Large intestine (tissue), 3 donors: ENCODE measurements around the gene MAPKAPK2. TPM values are rescaled to one million over a fixed set of nuclear protein-coding genes. Genes with fewer than 3 reads are reported as not detected.

ENCODE experiments used
- DNase-seq, 2 donors: peaks; one replicate each; pipeline versions ENCODE4 v3.0.0 to v3.0.0-alpha.2; 2013
- H3K27ac ChIP-seq: one replicate; pipeline ENCODE4 v1.5.1; 2013; ENCODE audit warnings: low read length
- H3K27me3 ChIP-seq: 2 replicates; pipeline ENCODE4 v1.6.1; 2013; ENCODE audit warnings: low read length; ENCODE audit not compliant: control insufficient read depth, insufficient read depth
- H3K36me3 ChIP-seq: 2 replicates; pipeline ENCODE4 v1.6.1; 2013; ENCODE audit warnings: low read length; ENCODE audit not compliant: control insufficient read depth, insufficient read depth
- H3K4me1 ChIP-seq: one replicate; pipeline ENCODE4 v1.6.1; 2013; ENCODE audit warnings: low read length; ENCODE audit not compliant: control insufficient read depth, insufficient read depth
- H3K4me3 ChIP-seq: one replicate; pipeline ENCODE4 v1.5.1; 2013; ENCODE audit warnings: low read length
- H3K9me3 ChIP-seq: one replicate; pipeline ENCODE4 v1.6.1; 2013; ENCODE audit warnings: mild to moderate bottlenecking, low read depth, low read length, moderate library complexity; ENCODE audit not compliant: control insufficient read depth
- WGBS: methylation state at CpG from one replicate; pipeline ENCODE4 v1.1.5; 2013; ENCODE audit warnings: low lambda C conversion rate; ENCODE audit not compliant: insufficient coverage; 5-methylcytosine and 5-hydroxymethylcytosine counted together
- polyA plus RNA-seq: library from polyadenylated mRNA; unstranded; fragments of 120-200 nt; gene quantifications from one replicate; pipeline ENCODE4 v1.2.1, GENCODE V29; 2013

Gene MAPKAPK2
- polyA plus RNA-seq, 1 donor: 79.6 TPM

- no peak overlapping the region for H3K4me3 ChIP-seq
- H3K36me3 ChIP-seq: peaks cover 8% of the 10 kb centered on the region
- no CpG with 5 or more reads among the region's 2 CpGs for WGBS
- H3K4me1 ChIP-seq: peaks cover 39% of the 10 kb centered on the region
- DNase-seq: no peak
- H3K27me3 ChIP-seq: no peaks in the 10 kb centered on the region
- no peaks in the 10 kb centered on the region for H3K9me3 ChIP-seq
- no peak overlapping the region for H3K27ac ChIP-seq
These were observed 5.8 kb downstream of the MAPKAPK2 start for GRCh38 chr1:206690516-206690915.

DNA sequence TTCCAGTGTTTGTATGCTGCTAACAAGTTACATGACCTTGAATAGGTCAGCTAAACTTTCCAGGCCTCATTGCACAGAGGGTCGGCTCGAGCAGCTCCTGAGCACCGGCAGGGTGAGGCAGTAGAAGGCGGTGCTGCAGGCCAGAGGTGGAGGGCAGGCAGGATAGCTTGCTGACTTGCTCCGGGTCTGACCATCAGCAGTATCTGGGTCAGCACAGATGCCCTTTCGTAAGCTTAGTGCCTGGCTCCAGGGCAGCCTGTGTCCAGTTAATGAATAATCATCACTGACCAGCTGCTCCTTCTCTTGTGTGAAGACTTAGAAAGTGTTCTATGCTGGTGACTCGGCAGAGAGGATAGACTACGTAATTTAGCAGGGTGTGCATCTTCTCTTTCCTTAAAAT lies 6.9 kb downstream of the MAPKAPK2 start:
- Histone ChIP-seq H3K4me3 (no peak overlapping the region), H3K27ac (no peak overlapping the region), H3K36me3 (peaks cover 12% of the 10 kb centered on the region), H3K9me3 (no peaks in the 10 kb centered on the region), H3K27me3 (no peaks in the 10 kb centered on the region), H3K4me1 (peaks cover 39% of the 10 kb centered on the region)
- no peak for DNase-seq
- WGBS: no CpG with 5 or more reads among the region's 8 CpGs

- peaks cover 23% of the 10 kb centered on the region for H3K36me3 ChIP-seq
- DNase-seq: no peak
- peaks cover 27% of the 10 kb centered on the region for H3K4me1 ChIP-seq
- H3K27me3 ChIP-seq: no peaks in the 10 kb centered on the region
- no peak overlapping the region for H3K4me3 ChIP-seq
- WGBS: 20% methylated on average over 1 of the region's 10 CpGs
- H3K9me3 ChIP-seq: no peaks in the 10 kb centered on the region
- H3K27ac ChIP-seq: no peak overlapping the region
These were observed 8.3 kb downstream of the MAPKAPK2 start for GRCh38 chr1:206693029-206693428.

GRCh38 chr1:206693592-206693991 lies 8.9 kb downstream of the MAPKAPK2 start:
- WGBS: no CpG with 5 or more reads among the region's 7 CpGs
- no peaks in the 10 kb centered on the region for H3K27me3 ChIP-seq
- H3K4me1 ChIP-seq: peaks cover 24% of the 10 kb centered on the region
- no peak overlapping the region for H3K27ac ChIP-seq
- peaks cover 26% of the 10 kb centered on the region for H3K36me3 ChIP-seq
- no peak for DNase-seq
- no peak overlapping the region for H3K4me3 ChIP-seq
- no peaks in the 10 kb centered on the region for H3K9me3 ChIP-seq

DNA sequence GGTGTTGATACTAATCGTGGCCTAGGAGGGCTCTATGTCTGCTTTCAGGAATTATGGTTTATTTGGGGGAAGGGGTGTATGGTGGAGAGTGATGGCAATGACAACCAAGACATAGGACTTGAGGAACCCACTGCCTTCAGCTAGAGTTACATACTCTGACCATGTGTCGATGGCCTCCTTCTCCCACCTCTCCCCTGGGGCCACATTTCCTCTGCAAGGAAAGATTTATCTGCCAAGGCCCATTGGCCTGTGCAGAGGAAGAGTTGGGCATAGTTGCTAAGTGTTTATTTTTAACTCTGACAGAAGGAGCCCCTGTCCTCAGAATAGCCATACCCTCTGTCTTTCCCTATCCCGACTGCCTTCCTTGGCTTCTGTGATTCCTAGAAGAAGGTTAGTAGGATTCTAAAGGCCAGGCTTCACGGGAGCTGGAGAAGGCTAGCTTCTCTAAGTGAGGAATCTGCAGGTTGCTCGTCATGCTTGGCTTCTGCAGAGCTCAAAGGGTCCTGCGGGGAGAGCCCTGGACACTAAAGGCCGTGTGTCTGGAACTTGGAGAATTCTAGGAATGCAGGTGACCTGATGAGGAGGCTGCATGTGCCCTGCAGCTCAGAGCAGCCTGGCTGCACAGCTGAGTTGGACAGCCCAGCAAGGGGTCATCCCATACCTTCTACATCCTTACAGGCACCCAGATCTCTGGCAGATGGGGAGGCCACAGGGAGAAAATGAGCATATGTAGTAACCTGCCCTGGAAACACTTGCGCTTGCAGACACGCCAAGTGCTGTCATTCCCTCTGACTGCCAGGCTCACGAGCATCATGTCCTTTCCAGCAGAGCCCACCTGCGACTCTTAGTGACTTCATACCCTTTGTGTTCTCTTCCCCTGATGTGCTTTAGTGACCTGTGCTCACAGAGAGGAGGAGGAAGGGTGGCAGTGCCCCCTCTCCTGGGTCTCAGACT lies 9.7 kb downstream of the MAPKAPK2 start:
- Histone ChIP-seq H3K27me3 (no peaks in the 10 kb centered on the region), H3K4me3 (no peak overlapping the region), H3K4me1 (peaks cover 20% of the 10 kb centered on the region), H3K27ac (no peak overlapping the region), H3K9me3 (no peaks in the 10 kb centered on the region), H3K36me3 (peaks cover 25% of the 10 kb centered on the region)
- WGBS: 90% methylated on average over 2 of the region's 11 CpGs
- no peak for DNase-seq

GRCh38 chr1:206695733-206696132 lies 11.0 kb downstream of the MAPKAPK2 start:
- Histone ChIP-seq H3K9me3 (no peaks in the 10 kb centered on the region), H3K4me3 (no peak overlapping the region), H3K36me3 (peaks cover 25% of the 10 kb centered on the region), H3K4me1 (peaks cover 21% of the 10 kb centered on the region), H3K27ac (no peak overlapping the region), H3K27me3 (no peaks in the 10 kb centered on the region)
- DNase-seq: no peak
- no CpG with 5 or more reads among the region's 9 CpGs for WGBS

DNA sequence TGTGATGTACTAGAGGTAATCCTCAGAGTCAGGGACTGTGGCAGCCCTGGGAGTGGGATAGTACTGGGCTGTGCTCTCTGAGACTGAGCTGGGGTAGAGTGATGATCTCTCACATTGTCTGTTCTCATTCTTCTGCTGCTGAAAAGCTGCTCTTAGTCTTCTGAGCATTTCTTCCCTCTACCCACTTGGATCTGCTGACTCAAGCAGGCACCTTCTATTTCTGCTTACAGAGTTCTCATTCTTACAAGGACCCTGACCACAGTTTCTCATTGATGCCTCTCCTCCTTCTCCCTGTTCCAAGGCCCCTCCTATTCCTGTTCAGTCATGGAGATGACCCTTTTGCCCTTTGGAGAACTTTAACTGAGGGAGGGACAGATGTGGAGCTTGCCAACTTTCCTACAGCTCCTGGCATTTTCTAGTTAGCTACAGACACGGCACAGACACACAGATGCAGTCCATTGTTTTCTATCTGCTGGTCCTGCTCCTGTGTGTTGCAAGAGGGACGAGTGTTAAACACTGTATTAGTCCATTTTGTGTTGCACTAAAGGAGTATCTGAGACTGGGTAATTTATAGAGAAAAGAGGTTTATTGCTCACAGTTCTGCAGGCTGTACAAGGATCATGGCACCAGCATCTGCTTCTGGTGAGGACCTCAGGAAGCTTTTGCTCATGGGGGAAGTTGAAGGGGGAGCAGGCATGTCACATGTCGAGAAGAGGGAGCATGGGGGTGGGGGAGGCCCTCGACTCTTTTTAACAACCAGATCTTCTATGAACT lies 12.3 kb downstream of the MAPKAPK2 start:
- peaks cover 28% of the 10 kb centered on the region for H3K36me3 ChIP-seq
- H3K4me3 ChIP-seq: no peak overlapping the region
- no peak overlapping the region for H3K27ac ChIP-seq
- H3K4me1 ChIP-seq: peaks cover 15% of the 10 kb centered on the region
- 40% methylated on average over 1 of the region's 4 CpGs for WGBS
- DNase-seq: no peak
- no peaks in the 10 kb centered on the region for H3K9me3 ChIP-seq
- no peaks in the 10 kb centered on the region for H3K27me3 ChIP-seq

DNA sequence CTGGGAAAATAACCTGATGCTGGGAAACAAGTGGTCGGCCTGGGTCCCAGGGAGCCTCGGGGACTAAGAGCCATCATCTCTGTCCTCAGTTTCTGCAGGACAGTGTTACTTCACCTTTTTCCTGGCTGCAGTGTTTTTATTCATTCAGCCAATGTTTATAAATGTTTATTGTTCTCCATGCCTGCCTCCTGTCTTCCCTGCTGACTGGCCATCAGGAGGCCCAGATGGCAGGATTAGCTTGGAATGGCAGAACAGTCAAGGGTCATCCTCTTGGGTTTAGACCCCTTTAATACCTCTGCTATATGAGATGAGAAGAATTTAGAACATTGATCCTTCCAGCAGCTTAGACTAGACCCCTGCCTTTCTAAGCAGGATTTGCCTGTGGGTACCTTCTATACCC lies 13.3 kb downstream of the MAPKAPK2 start:
- Histone ChIP-seq H3K9me3 (no peaks in the 10 kb centered on the region), H3K27me3 (no peaks in the 10 kb centered on the region), H3K4me3 (no peak overlapping the region), H3K27ac (no peak overlapping the region), H3K4me1 (peaks cover 5% of the 10 kb centered on the region), H3K36me3 (peaks cover 27% of the 10 kb centered on the region)
- WGBS: no CpG with 5 or more reads among the region's 2 CpGs
- no peak for DNase-seq

DNA sequence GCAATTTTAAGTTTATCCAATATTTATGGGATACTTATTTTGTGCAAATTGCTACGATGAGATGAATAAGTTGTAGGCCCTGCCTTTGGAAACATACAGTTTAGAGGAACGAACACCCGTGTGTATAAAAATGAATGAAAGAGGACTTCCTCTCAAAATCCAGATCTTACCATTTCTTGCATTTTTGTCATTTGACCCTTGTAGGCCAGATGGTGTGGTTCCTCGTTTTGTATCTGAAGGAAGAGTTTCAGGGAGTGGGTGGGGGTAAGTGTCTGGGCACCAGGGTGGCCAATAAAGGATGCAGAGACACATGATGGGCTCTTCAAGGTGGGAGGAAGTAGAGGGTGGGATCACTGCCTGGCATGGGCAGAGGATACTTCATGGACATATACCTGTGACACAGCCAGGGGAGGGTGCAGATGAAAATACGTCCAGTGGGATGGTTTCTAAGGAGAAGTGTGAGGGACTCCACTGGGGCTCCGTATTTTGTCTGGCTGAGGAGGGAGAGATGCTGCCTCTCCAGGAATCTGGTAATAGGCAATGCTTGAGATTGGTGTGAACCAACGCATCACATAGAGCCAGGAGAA lies 14.4 kb downstream of the MAPKAPK2 start:
- Histone ChIP-seq H3K4me1 (peaks cover 5% of the 10 kb centered on the region), H3K4me3 (no peak overlapping the region), H3K27ac (no peak overlapping the region), H3K9me3 (no peaks in the 10 kb centered on the region), H3K27me3 (no peaks in the 10 kb centered on the region), H3K36me3 (peaks cover 23% of the 10 kb centered on the region)
- WGBS: 81% methylated on average over 3 of the region's 7 CpGs
- DNase-seq: no peak

GRCh38 chr1:206699626-206700025 lies 14.9 kb downstream of the MAPKAPK2 start:
- no peak overlapping the region for H3K4me3 ChIP-seq
- H3K9me3 ChIP-seq: no peaks in the 10 kb centered on the region
- H3K36me3 ChIP-seq: peaks cover 23% of the 10 kb centered on the region
- H3K4me1 ChIP-seq: peaks cover 9% of the 10 kb centered on the region
- WGBS: 73% methylated on average over 2 of the region's 4 CpGs
- no peak overlapping the region for H3K27ac ChIP-seq
- DNase-seq: no peak
- H3K27me3 ChIP-seq: no peaks in the 10 kb centered on the region
